Activated naive CD8-positive, alpha-beta T cell (primary cell): ENCODE measurements around the gene PPP3R2.
"Not testable (repeated sequence)": the region's sequence is repeated elsewhere in the genome, so short reads cannot be mapped to it uniquely, and the experiment has no call there.

Source experiments
- H3K27ac Mint-ChIP-seq: one replicate; pipeline ENCODE4 v1.8.0; 2021; ENCODE audit warnings: mixed read lengths
- H3K27me3 Mint-ChIP-seq: one replicate; pipeline ENCODE4 v1.8.0; 2021; ENCODE audit warnings: mixed read lengths
- H3K36me3 Mint-ChIP-seq: one replicate; pipeline ENCODE4 v1.8.0; 2021; ENCODE audit warnings: mixed read lengths
- H3K4me1 Mint-ChIP-seq: one replicate; pipeline ENCODE4 v1.8.0; 2021; ENCODE audit warnings: low read depth, mixed read lengths
- H3K4me3 Mint-ChIP-seq: one replicate; pipeline ENCODE4 v1.8.0; 2021; ENCODE audit warnings: mild to moderate bottlenecking, mixed read lengths
- H3K9me3 Mint-ChIP-seq: one replicate; pipeline ENCODE4 v1.8.0; 2021; ENCODE audit warnings: low read depth, mixed read lengths

The PPP3R2 gene

GRCh38 chr9:101604296-101604695 is 9.5 kb upstream of the PPP3R2 start:
- Mint-ChIP-seq H3K27ac (no peak overlapping the region), H3K9me3 (no peaks in the 10 kb centered on the region), H3K4me3 (no peak overlapping the region), H3K36me3 (no peaks in the 10 kb centered on the region), H3K4me1 (peaks cover 4% of the 10 kb centered on the region), H3K27me3 (peaks cover 3% of the 10 kb centered on the region)

GRCh38 chr9:101601904-101602765 is 7.4 kb upstream of the PPP3R2 start:
- Mint-ChIP-seq H3K27ac (no peak overlapping the region), H3K9me3 (no peaks in the 10 kb centered on the region), H3K4me1 (peaks cover 4% of the 10 kb centered on the region), H3K36me3 (no peaks in the 10 kb centered on the region), H3K27me3 (no peaks in the 10 kb centered on the region), H3K4me3 (peak overlapping the region; percentile 51)

- H3K4me1 Mint-ChIP-seq = no peaks in the 10 kb centered on the region
- H3K27me3 Mint-ChIP-seq = no peaks in the 10 kb centered on the region
- no peaks in the 10 kb centered on the region for H3K36me3 Mint-ChIP-seq
- H3K27ac Mint-ChIP-seq = no peak overlapping the region
- no peaks in the 10 kb centered on the region for H3K9me3 Mint-ChIP-seq
- H3K4me3 Mint-ChIP-seq = no peak overlapping the region
Measured at GRCh38 chr9:101593345-101593744, 1.4 kb downstream of the PPP3R2 start.

DNA sequence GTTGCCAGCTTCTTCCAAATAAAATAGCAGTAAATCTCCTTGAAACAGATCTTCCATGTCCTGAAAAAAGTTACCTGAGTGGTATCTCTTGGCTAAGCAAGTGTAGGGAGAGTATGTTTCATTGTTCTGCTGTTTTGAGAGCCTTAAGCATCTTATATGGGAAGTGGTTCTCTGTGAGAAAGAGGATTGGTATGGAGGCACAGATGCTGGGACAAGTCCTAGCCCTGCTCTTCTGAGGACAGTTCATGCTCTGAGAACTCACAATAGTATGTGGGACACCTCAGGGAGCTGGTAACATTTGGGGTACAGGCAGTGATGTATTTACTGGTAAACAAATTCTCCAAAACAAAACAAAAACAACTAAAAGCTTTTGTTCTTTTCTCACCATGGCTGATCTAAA is 2.0 kb downstream of the PPP3R2 start:
- no peaks in the 10 kb centered on the region for H3K36me3 Mint-ChIP-seq
- no peaks in the 10 kb centered on the region for H3K4me1 Mint-ChIP-seq
- H3K27me3 Mint-ChIP-seq = no peaks in the 10 kb centered on the region
- H3K4me3 Mint-ChIP-seq = no peak overlapping the region
- H3K9me3 Mint-ChIP-seq = no peaks in the 10 kb centered on the region
- H3K27ac Mint-ChIP-seq = no peak overlapping the region

GRCh38 chr9:101591787-101592446 is 2.9 kb downstream of the PPP3R2 start:
- Mint-ChIP-seq H3K4me1 (peaks cover under 1% of the 10 kb centered on the region), H3K4me3 (no peak overlapping the region), H3K27me3 (no peaks in the 10 kb centered on the region), H3K27ac (no peak overlapping the region), H3K36me3 (no peaks in the 10 kb centered on the region), H3K9me3 (no peaks in the 10 kb centered on the region)

GRCh38 chr9:101590901-101591300 is 3.9 kb downstream of the PPP3R2 start:
- H3K36me3 Mint-ChIP-seq = no peaks in the 10 kb centered on the region
- H3K27me3 Mint-ChIP-seq = no peaks in the 10 kb centered on the region
- no peak overlapping the region for H3K4me3 Mint-ChIP-seq
- peaks cover 3% of the 10 kb centered on the region for H3K4me1 Mint-ChIP-seq
- no peaks in the 10 kb centered on the region for H3K9me3 Mint-ChIP-seq
- no peak overlapping the region for H3K27ac Mint-ChIP-seq

DNA sequence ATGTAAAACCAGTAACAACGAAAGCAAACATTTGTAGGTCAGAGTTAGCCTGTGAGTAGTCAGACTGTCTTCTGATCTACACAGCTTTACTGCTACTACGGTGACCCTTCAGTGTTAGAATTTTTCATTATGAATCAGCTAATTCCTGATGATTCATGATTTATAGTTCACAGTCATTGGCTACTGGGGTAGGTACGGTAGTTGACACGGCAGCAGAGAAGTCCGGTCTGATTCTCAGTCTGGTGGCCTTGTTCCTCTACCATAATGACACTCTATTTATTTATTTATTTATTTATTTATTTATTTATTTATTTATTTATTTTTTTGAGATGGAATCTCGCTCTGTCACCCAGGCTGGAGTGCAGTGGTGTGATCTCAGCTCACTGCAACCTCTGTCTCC is 4.7 kb downstream of the PPP3R2 start:
- not testable (repeated sequence) for H3K4me1 Mint-ChIP-seq, H3K4me3 Mint-ChIP-seq, H3K27ac Mint-ChIP-seq, H3K27me3 Mint-ChIP-seq, H3K9me3 Mint-ChIP-seq, H3K36me3 Mint-ChIP-seq

DNA sequence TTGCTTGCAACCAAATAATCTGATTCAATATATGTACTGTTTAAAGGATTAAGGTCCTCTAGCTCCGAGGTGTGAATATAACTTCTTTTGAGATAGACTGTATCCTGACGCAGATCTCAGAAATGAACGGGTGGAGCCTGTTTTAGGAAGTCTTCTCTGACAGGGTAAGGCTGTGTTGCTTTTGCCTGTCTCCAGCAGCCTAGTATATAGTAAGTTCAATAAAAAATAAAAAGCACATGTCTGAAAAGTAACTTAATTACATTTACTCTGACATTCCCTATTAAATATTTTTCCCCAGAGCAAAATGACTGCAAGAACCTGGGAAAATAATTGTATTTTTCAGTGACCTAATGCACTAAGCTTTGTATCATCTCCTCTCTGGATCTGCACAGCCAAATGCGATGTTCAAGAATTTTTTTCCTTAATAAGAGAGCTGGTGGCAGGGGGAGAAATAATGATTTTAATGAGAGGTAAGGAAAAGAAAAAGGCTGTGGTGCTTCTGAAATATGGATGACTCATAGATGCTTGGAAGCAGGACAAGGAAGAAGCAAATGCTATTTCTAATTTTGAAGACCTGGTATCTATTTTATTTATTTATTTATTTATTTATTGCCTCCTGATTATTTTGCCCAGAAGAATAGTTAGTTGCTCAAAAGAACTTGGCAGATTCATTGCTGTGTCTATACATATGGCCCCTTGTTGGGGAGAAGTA is 7.3 kb downstream of the PPP3R2 start:
- H3K4me3 Mint-ChIP-seq = no peak overlapping the region
- H3K4me1 Mint-ChIP-seq = peaks cover 3% of the 10 kb centered on the region
- H3K36me3 Mint-ChIP-seq = peaks cover 3% of the 10 kb centered on the region

DNA sequence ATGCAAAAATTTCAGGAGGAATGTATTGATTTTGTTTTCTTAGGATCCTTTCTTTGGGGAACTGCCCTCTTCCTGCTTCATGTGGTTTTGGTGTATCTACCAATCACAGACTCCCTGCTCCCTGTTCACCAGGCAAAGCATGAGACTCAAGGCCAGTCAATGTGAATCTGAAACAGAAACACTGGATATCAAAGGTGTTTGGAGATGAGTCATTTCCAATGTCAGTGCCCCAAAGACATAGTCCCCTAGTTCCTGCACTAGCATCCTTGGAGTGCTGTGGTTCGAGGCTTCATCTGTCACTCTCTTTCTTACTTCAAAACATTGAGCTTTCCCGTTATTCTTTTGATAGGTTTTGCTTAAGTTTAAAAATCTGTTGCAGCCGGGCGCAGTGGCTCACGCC is 8.1 kb downstream of the PPP3R2 start:
- Mint-ChIP-seq H3K4me3 (no peak overlapping the region), H3K9me3 (no peaks in the 10 kb centered on the region), H3K36me3 (peaks cover 3% of the 10 kb centered on the region), H3K27ac (no peak overlapping the region), H3K27me3 (no peaks in the 10 kb centered on the region), H3K4me1 (peaks cover 3% of the 10 kb centered on the region)

More for the DNA sequence above, 7.3 kb downstream of the PPP3R2 start:
- no peaks in the 10 kb centered on the region for H3K27me3 Mint-ChIP-seq
- H3K9me3 Mint-ChIP-seq = no peaks in the 10 kb centered on the region
- H3K27ac Mint-ChIP-seq = no peak overlapping the region

DNA sequence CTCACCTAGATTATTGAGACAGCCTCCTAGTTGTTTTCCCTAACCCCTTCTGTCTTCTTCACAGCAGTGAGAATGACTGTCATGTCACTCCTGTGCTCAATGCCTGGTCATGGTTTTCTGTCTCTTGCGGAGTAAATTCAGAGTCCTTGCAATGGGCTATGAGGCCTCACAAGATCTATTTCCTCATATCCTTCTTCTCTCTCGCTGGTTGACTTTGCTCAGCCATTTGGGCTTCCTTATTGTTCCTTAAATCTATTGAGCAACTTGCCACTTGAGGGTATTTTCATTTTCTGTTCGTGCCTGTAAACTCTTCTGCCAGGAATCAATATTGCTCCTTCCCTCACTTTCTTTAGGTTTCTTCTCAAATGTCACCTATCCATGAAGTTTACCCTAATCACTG is 9.0 kb downstream of the PPP3R2 start:
- Mint-ChIP-seq H3K27me3 (no peaks in the 10 kb centered on the region), H3K9me3 (no peaks in the 10 kb centered on the region), H3K27ac (no peak overlapping the region), H3K4me1 (peaks cover 3% of the 10 kb centered on the region), H3K4me3 (no peak overlapping the region), H3K36me3 (peaks cover 3% of the 10 kb centered on the region)

GRCh38 chr9:101582553-101582952 is 12.2 kb downstream of the PPP3R2 start:
- Mint-ChIP-seq H3K4me1 (peaks cover 3% of the 10 kb centered on the region), H3K27ac (no peak overlapping the region), H3K36me3 (peaks cover 3% of the 10 kb centered on the region), H3K9me3 (no peaks in the 10 kb centered on the region), H3K27me3 (no peaks in the 10 kb centered on the region), H3K4me3 (no peak overlapping the region)

GRCh38 chr9:101579711-101580545 is 14.8 kb downstream of the PPP3R2 start:
- Mint-ChIP-seq H3K4me3 (no peak overlapping the region), H3K36me3 (peaks cover 2% of the 10 kb centered on the region), H3K4me1 (peaks cover 5% of the 10 kb centered on the region), H3K27ac (no peak overlapping the region), H3K9me3 (no peaks in the 10 kb centered on the region), H3K27me3 (no peaks in the 10 kb centered on the region)

DNA sequence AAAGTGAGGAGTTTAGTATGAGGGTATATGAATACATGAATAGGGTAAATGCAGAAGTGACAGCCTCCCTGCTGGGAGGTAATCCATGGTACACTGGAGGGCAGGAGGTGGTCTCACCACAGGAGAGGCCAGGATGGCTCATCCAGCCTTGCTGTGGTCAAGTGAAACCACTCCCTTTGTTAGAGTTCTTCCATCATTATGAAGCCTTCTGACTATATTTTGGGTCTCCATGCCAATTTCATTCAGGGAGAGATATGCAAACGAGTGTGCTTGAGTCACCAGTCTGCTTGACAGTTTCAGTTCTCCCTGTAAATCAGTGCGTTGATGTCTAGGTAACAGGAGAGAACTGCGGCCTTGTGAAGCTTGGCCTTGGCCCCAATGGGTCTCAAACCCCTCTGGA is 16.4 kb downstream of the PPP3R2 start:
- Mint-ChIP-seq H3K27ac (no peak overlapping the region), H3K36me3 (peaks cover 4% of the 10 kb centered on the region)

GRCh38 chr9:101574731-101575333 is 19.9 kb downstream of the PPP3R2 start:
- Mint-ChIP-seq H3K27ac (no peak overlapping the region), H3K36me3 (peaks cover 4% of the 10 kb centered on the region), H3K27me3 (no peaks in the 10 kb centered on the region), H3K4me3 (no peak overlapping the region), H3K4me1 (peaks cover 56% of the 10 kb centered on the region), H3K9me3 (no peaks in the 10 kb centered on the region)

More for the DNA sequence above, 16.4 kb downstream of the PPP3R2 start:
- H3K4me3 Mint-ChIP-seq = no peak overlapping the region
- no peaks in the 10 kb centered on the region for H3K27me3 Mint-ChIP-seq
- H3K9me3 Mint-ChIP-seq = no peaks in the 10 kb centered on the region
- peaks cover 20% of the 10 kb centered on the region for H3K4me1 Mint-ChIP-seq
